Stomach (tissue), 19 donors: ENCODE data around the gene ZNF35. TPM values are rescaled to one million over a fixed set of nuclear protein-coding genes. Genes with fewer than 3 reads are reported as not detected.
A peak's percentile ranks its signal among the peaks of the same experiment; 100 is the strongest.

Experiments used
- DNase-seq, 2 donors: peaks; one replicate each; pipeline versions ENCODE4 v3.0.0 to v3.0.0-alpha.2; 2013 to 2019
- H3K27ac ChIP-seq, 5 donors: fragments of 200-600 bp in 4 of 5; sonication (generic) in 4 of 5; one replicate each; pipeline ENCODE4 v1.5.1; 2013 to 2019; ENCODE audit warnings: mild to moderate bottlenecking in 1 of 5, moderate library complexity in 1 of 5
- H3K27me3 ChIP-seq, 3 donors: fragments of 200-600 bp; sonication (generic); one replicate each; pipeline ENCODE4 v1.5.1; 2017 to 2019; ENCODE audit warnings: mixed run types in 1 of 3
- H3K36me3 ChIP-seq, 4 donors: fragments of 200-600 bp; sonication (generic); 1 replicate in 3 of 4; 2 replicates in 1 of 4; pipeline ENCODE4 v1.5.1; 2016 to 2019
- H3K4me1 ChIP-seq, 4 donors: fragments of 200-600 bp; sonication (generic); one replicate each; pipeline ENCODE4 v1.5.1; 2016 to 2019
- H3K4me3 ChIP-seq, 4 donors: fragments of 200-600 bp; sonication (generic) in 3 of 4; one replicate each; pipeline ENCODE4 v1.5.1; 2016 to 2019; ENCODE audit warnings: mild to moderate bottlenecking in 1 of 4
- H3K9me3 ChIP-seq, 4 donors: fragments of 200-600 bp; sonication (generic); one replicate each; pipeline ENCODE4 v1.5.1; 2016 to 2019
- CTCF ChIP-seq, 7 experiments: fragments of 450-650 bp in 4 of 7; fragments of 200-600 bp in 3 of 7; sonication (generic) in 3 of 7; IDR thresholded peaks; one replicate each; pipeline ENCODE4 v1.5.1; 2016 to 2019; ENCODE audit warnings: antibody characterized with exemption in 7 of 7, control low read depth in 2 of 7, mild to moderate bottlenecking in 1 of 7
- EP300 ChIP-seq: sonication (generic); formaldehyde crosslinking; IDR thresholded peaks from one replicate; pipeline ENCODE4 v1.6.1; 2017; ENCODE audit warnings: antibody characterized with exemption
- POLR2A ChIP-seq, 4 donors: fragments of 450-650 bp; IDR thresholded peaks; one replicate each; pipeline ENCODE4 v1.6.1; 2016; ENCODE audit warnings: antibody characterized with exemption in 4 of 4, control low read depth in 2 of 4, mild to moderate bottlenecking in 1 of 4, moderate library complexity in 1 of 4
- POLR2AphosphoS5 ChIP-seq, 3 donors: sonication (generic); formaldehyde crosslinking; IDR thresholded peaks; one replicate each; pipeline ENCODE4 v1.6.1; 2016; ENCODE audit warnings: antibody characterized with exemption in 3 of 3
- WGBS, 5 donors: extraction: QIAGEN DNeasy Blood & Tissue Kit in 3 of 5; methylation state at CpG; one replicate each; pipeline versions ENCODE4 v1.1.5 to v1.1.7; 2013 to 2018; 5-methylcytosine and 5-hydroxymethylcytosine counted together
- intact Hi-C: fragments of 100-400 bp; cut with DNase I; formaldehyde crosslinking; loops from one replicate; pipeline ENCODE4 v1.15.1; 2023; ENCODE audit warnings: low total_unique reads
- long read RNA-seq, 10 donors: transcript quantifications; one replicate each; lab custom pipeline, GENCODE V29; 2026
- polyA plus RNA-seq, 3 donors: library from polyadenylated mRNA; stranded (reverse); fragments of 200-250 nt; gene quantifications; one replicate each; pipeline ENCODE4 v1.2.3, GENCODE V29; 2013
- total RNA-seq, 5 donors: library from RNA; depleted of rRNA; stranded (reverse); fragments of >200 nt; gene quantifications; one replicate each; pipeline versions ENCODE4 v1.1.0 to v1.2.3, GENCODE V29; 2014 to 2016
- donor health status: healthy with polysubstance abuse.
- donor health status: Bipolar disorder and iron deficiency.
- donor health status: healthy.

The ZNF35 gene
- 10 to 100 TPM in 2 of 5 donors, 1 to 10 TPM in 3; 2.3 to 23.7 (median 4.3) TPM for total RNA-seq
- 1 to 10 TPM; 2.1 to 5.0 (median 4.4) TPM for polyA plus RNA-seq
- long read RNA-seq, donor 1 = 0 reads
- long read RNA-seq, donor 2, partial matches to known transcripts = 0 of 1 reads
- long read RNA-seq, donor 2, other reads (novel, unspliced or antisense) = 0 of 1 reads
- long read RNA-seq, donor 3 = 0 reads
- long read RNA-seq, donor 4 = 0 reads
- long read RNA-seq, donor 5, partial matches to known transcripts = 0 of 2 reads
- long read RNA-seq, donor 5, other reads (novel, unspliced or antisense) = 0 of 2 reads
- long read RNA-seq, donor 6 = 0 reads
- long read RNA-seq, donor 7, partial matches to known transcripts = 0 of 1 reads
- long read RNA-seq, donor 7, other reads (novel, unspliced or antisense) = 0 of 1 reads
- long read RNA-seq, donor 8 = 0 reads
- long read RNA-seq, donor 9, partial matches to known transcripts = 0 of 3 reads
- long read RNA-seq, donor 9, other reads (novel, unspliced or antisense) = 0 of 3 reads
- long read RNA-seq, donor 10 = 0 reads

GRCh38 chr3:44648564-44649229, at the start of gene ZNF35:
Gene ZNF35 (plus strand): TSS chr3:44648732. CDS start chr3:44651068, 2,336 bp downstream.
- intact Hi-C loops = no loop called here
- H3K27ac ChIP-seq = peak within 1 kb of the TSS; percentile 33 to 83 (median 68)

GRCh38 chr3:44601749-44602148, 46.8 kb upstream of the ZNF35 start:
- Histone ChIP-seq H3K27ac (no peak overlapping the region), H3K4me1 (no peaks in the 10 kb centered on the region), H3K9me3 (peaks cover 4 to 49% (median 18%) of the 10 kb centered on the region in 4 donors), H3K27me3 (no peaks in the 10 kb centered on the region), H3K4me3 (no peak overlapping the region), H3K36me3 (peaks cover 0 to 29% (median 16%) of the 10 kb centered on the region in 4 donors)
- no peak for DNase-seq
- WGBS, 5 donors = 91 to 98% (median 96%) methylated on average over 2 of the region's 2 CpGs
- intact Hi-C loops = no loop called here
- TF ChIP-seq POLR2A (IDR thresholded peaks at IDR 0.05) (no peak), EP300 (no peak), POLR2AphosphoS5 (IDR thresholded peaks at IDR 0.05) (no peak), CTCF (IDR thresholded peaks at IDR 0.05) (no peak)

More at GRCh38 chr3:44648564-44649229, at the start of gene ZNF35:
- no peaks in the 10 kb centered on the region for H3K27me3 ChIP-seq
- peaks cover 10 to 40% (median 31%) of the 10 kb centered on the region in 4 donors for H3K36me3 ChIP-seq
- peak within 1 kb of the TSS; percentile 84 to 94 (median 92) for H3K4me3 ChIP-seq
- 1 to 3% (median 2%) methylated on average over 32 to 37 of the region's 37 CpGs for WGBS, 5 donors
- peaks cover 0 to 19% (median 13%) of the 10 kb centered on the region in 4 donors for H3K4me1 ChIP-seq
- peaks cover 3 to 21% (median 12%) of the 10 kb centered on the region in 4 donors for H3K9me3 ChIP-seq
- TF ChIP-seq CTCF (IDR thresholded peaks at IDR 0.05) = no peak
- peak in 2 of 3 donors; percentile 23 to 61 for TF ChIP-seq POLR2AphosphoS5 (IDR thresholded peaks at IDR 0.05)
- no peak for TF ChIP-seq EP300
- no peak for TF ChIP-seq POLR2A (IDR thresholded peaks at IDR 0.05)
- peak; percentile 75 to 93 for DNase-seq

- intact Hi-C loops = no loop called here
- H3K27ac ChIP-seq = no peak overlapping the region
Measured at GRCh38 chr3:44612678-44613077, 35.9 kb upstream of the ZNF35 start.

More at GRCh38 chr3:44612678-44613077, 35.9 kb upstream of the ZNF35 start:
- H3K27me3 ChIP-seq = no peaks in the 10 kb centered on the region
- TF ChIP-seq POLR2A (IDR thresholded peaks at IDR 0.05) (no peak), CTCF (IDR thresholded peaks at IDR 0.05) (no peak), EP300 (no peak), POLR2AphosphoS5 (IDR thresholded peaks at IDR 0.05) (no peak)
- no peaks in the 10 kb centered on the region for H3K4me1 ChIP-seq
- H3K36me3 ChIP-seq = no peaks in the 10 kb centered on the region
- no peak overlapping the region for H3K4me3 ChIP-seq
- no peaks in the 10 kb centered on the region for H3K9me3 ChIP-seq
- DNase-seq = no peak
